ENCODE results near the gene FBXO8.

The FBXO8 gene

DNA sequence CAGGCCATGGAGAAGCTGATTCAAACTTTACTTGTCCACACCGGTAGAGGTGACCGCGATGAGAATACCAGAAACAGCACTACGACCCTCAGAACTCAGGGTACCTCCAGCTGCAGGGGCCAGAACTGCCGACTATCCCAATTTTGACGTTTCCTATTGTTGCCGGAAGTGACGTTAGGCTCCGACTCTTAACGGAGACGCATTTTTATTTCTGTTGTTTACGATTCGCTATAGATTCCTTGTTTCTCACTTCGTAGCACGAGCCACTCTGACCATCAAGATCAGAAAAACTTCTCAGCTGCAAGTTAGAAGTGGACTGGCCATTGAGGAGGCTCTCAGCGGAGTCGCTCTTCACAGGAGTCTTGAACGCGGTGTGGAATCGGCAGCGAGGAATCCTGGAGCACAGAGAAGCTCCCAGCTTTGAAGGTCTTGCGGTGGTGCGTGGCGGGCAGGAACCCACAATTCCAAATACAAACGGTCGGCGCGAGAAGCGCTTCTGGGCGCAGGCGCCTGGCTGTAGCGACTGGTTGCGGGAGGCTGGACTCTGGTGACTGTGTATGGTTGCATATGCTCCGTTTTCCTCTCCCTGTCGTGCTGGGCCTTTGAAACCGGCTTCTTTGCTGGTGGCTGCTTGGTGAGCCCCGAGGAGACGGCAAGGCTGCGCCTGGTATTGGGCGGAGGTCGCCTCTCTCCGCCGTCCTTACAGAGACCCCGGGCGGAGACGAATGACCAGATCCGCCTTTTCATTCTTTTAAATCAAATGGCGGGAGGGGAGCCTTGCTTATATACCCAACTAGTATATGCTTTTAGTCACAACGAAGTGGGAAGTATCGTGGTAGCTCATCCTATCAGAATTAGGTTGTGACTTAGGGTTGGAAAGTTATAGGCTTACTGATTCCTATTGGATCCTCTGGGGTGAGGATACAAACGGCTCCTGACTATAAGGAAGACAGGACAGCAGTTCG lies at the start of gene FBXO8, which contains the start of gene CEP44 (continued):
- TF ChIP-seq PRDM2 (tag by site-specific recombination; IDR thresholded peaks at IDR 0.05; ENCODE audit: borderline replicate concordance) (no peak), ZNF366 (tag by site-specific recombination; conservative IDR thresholded peaks at IDR 0.05) (peak; percentile 33; the same call in 1 of the 2 replicates), ZNF335 (tag by site-specific recombination; conservative IDR thresholded peaks at IDR 0.05) (peak; percentile 39; the same call in 1 of the 2 replicates)

- peaks cover 0 to 3% of the 10 kb centered on the region in 2 experiments; a peak in 1 of 3 replicates for H3K36me3 ChIP-seq (ENCODE audit: control insufficient read depth in 2 of 2, insufficient read depth in 1 of 2, low read length in 2 of 2)
- ChIA-PET CTCF (no interaction called here), POLR2A (no interaction called here)
- TF ChIP-seq GLIS2 (tag by site-specific recombination; IDR thresholded peaks at IDR 0.05): no peak
- TF ChIP-seq ZNF184 (tag by site-specific recombination; IDR thresholded peaks at IDR 0.05): no peak
- TF ChIP-seq ZBTB21 (tag by site-specific recombination; IDR thresholded peaks at IDR 0.05): no peak
- TF ChIP-seq, protein P1, sequence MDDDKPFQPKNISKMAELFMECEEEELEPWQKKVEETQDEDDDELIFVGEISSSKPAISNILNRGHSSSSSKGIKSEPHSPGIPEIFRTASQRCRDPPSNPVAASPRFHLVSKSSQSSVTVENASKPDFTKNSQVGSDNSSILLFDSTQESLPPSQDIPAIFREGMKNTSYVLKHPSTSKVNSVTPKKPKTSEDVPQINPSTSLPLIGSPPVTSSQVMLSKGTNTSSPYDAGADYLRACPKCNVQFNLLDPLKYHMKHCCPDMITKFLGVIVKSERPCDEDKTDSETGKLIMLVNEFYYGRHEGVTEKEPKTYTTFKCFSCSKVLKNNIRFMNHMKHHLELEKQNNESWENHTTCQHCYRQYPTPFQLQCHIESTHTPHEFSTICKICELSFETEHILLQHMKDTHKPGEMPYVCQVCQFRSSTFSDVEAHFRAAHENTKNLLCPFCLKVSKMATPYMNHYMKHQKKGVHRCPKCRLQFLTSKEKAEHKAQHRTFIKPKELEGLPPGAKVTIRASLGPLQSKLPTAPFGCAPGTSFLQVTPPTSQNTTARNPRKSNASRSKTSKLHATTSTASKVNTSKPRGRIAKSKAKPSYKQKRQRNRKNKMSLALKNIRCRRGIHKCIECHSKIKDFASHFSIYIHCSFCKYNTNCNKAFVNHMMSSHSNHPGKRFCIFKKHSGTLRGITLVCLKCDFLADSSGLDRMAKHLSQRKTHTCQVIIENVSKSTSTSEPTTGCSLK (tag by site-specific recombination; IDR thresholded peaks at IDR 0.05): no peak
- TF ChIP-seq ZNF629 (tag by site-specific recombination; IDR thresholded peaks at IDR 0.05): no peak
- TF ChIP-seq ZFP37 (tag by site-specific recombination; IDR thresholded peaks at IDR 0.05): no peak
- TF ChIP-seq, protein P2, sequence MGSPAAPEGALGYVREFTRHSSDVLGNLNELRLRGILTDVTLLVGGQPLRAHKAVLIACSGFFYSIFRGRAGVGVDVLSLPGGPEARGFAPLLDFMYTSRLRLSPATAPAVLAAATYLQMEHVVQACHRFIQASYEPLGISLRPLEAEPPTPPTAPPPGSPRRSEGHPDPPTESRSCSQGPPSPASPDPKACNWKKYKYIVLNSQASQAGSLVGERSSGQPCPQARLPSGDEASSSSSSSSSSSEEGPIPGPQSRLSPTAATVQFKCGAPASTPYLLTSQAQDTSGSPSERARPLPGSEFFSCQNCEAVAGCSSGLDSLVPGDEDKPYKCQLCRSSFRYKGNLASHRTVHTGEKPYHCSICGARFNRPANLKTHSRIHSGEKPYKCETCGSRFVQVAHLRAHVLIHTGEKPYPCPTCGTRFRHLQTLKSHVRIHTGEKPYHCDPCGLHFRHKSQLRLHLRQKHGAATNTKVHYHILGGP (tag by site-specific recombination; IDR thresholded peaks at IDR 0.05): no peak
- no peak for TF ChIP-seq HOXA7 (CRISPR knock-in tag; IDR thresholded peaks at IDR 0.05; ENCODE audit: borderline replicate concordance)
- TF ChIP-seq, protein P3, sequence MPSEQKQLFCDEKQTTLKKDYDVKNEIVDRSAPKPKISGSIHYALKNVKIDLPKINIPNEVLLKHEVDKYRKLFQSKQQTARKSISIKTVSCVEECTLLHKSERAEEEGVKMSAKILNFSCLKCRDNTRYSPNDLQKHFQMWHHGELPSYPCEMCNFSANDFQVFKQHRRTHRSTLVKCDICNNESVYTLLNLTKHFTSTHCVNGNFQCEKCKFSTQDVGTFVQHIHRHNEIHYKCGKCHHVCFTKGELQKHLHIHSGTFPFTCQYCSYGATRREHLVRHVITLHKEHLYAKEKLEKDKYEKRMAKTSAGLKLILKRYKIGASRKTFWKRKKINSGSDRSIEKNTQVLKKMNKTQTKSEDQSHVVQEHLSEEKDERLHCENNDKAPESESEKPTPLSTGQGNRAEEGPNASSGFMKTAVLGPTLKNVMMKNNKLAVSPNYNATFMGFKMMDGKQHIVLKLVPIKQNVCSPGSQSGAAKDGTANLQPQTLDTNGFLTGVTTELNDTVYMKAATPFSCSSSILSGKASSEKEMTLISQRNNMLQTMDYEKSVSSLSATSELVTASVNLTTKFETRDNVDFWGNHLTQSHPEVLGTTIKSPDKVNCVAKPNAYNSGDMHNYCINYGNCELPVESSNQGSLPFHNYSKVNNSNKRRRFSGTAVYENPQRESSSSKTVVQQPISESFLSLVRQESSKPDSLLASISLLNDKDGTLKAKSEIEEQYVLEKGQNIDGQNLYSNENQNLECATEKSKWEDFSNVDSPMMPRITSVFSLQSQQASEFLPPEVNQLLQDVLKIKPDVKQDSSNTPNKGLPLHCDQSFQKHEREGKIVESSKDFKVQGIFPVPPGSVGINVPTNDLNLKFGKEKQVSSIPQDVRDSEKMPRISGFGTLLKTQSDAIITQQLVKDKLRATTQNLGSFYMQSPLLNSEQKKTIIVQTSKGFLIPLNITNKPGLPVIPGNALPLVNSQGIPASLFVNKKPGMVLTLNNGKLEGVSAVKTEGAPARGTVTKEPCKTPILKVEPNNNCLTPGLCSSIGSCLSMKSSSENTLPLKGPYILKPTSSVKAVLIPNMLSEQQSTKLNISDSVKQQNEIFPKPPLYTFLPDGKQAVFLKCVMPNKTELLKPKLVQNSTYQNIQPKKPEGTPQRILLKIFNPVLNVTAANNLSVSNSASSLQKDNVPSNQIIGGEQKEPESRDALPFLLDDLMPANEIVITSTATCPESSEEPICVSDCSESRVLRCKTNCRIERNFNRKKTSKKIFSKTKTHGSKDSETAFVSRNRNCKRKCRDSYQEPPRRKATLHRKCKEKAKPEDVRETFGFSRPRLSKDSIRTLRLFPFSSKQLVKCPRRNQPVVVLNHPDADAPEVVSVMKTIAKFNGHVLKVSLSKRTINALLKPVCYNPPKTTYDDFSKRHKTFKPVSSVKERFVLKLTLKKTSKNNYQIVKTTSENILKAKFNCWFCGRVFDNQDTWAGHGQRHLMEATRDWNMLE (tag by site-specific recombination; conservative IDR thresholded peaks at IDR 0.05; ENCODE audit: low read depth): no peak
- TF ChIP-seq ZNF48 (tag by site-specific recombination; IDR thresholded peaks at IDR 0.05): no peak
- no peak for TF ChIP-seq ZNF174 (tag by site-specific recombination; IDR thresholded peaks at IDR 0.05)
- no peak for TF ChIP-seq ZFP41 (tag by site-specific recombination; IDR thresholded peaks at IDR 0.05; ENCODE audit: borderline replicate concordance)
- TF ChIP-seq EGR2 (tag by site-specific recombination; IDR thresholded peaks at IDR 0.05; ENCODE audit: low read depth): no peak
- no peak for TF ChIP-seq ZNF639 (tag by site-specific recombination; IDR thresholded peaks at IDR 0.05)
- H3K4me3 ChIP-seq (ENCODE audit: low read depth, low read length): no peak overlapping the region
- H3K4me1 ChIP-seq (ENCODE audit: control insufficient read depth, insufficient read depth, low read length): no peaks in the 10 kb centered on the region
- no peaks in the 10 kb centered on the region for H3K9me3 ChIP-seq (ENCODE audit: control insufficient read depth, insufficient read depth, low read depth, low read length)
- no peak overlapping the region for H3K27ac ChIP-seq (ENCODE audit: extremely low read depth, low read depth, low read length)
These were observed 49.5 kb upstream of the FBXO8 start for GRCh38 chr4:174332741-174333493.

Measured in HEK293 (cell line).